ENCODE measurements around the gene MTURN.

- no peak for TF ChIP-seq CTCF (IDR thresholded peaks at IDR 0.05; ENCODE audit: extremely low read depth in 1 of 2, insufficient read depth in 1 of 2, low read depth in 1 of 2, low read length in 2 of 2)
- no peak for TF ChIP-seq EZH2 (IDR thresholded peaks at IDR 0.05; ENCODE audit: borderline replicate concordance, low read depth, low read length, severe bottlenecking)
- TF ChIP-seq POLR2A (IDR thresholded peaks at IDR 0.05; ENCODE audit: low read depth, low read length) = no peak
- no peak for TF ChIP-seq POLR2AphosphoS5 (IDR thresholded peaks at IDR 0.05; ENCODE audit: insufficient read depth, low read depth, low read length)
- no peak for TF ChIP-seq MYC (IDR thresholded peaks at IDR 0.05; ENCODE audit: low read depth, low read length)
- TF ChIP-seq JUN (IDR thresholded peaks at IDR 0.05; ENCODE audit: borderline replicate concordance, insufficient read depth, insufficient read length, low read depth) = no peak
- no peak for TF ChIP-seq MAX (IDR thresholded peaks at IDR 0.05; ENCODE audit: insufficient read depth, insufficient read length)
- TF ChIP-seq FOS (IDR thresholded peaks at IDR 0.05; ENCODE audit: borderline replicate concordance, insufficient read depth, low read length) = no peak
- no peak for TF ChIP-seq GATA2 (IDR thresholded peaks at IDR 0.05; ENCODE audit: insufficient read depth, insufficient read length, low read depth, low read length)
These were observed 34.8 kb downstream of the MTURN start for GRCh38 chr7:30169579-30169978.

Measured in endothelial cell of umbilical vein (primary cell).